ENCODE results near the gene ABCA7. TPM values are rescaled to one million over a fixed set of nuclear protein-coding genes. Genes with fewer than 3 reads are reported as not detected.

Gene ABCA7
- total and polyA plus RNA-seq, 2 of the 13 experiments (the other 11 are each of a cell fraction or from before 2014, with no cell fraction given), result 4.4 to 32.4 TPM

- no peak for TF ChIP-seq ZNF142 (CRISPR knock-in tag; IDR thresholded peaks at IDR 0.05)
- TF ChIP-seq ZSCAN20 (CRISPR knock-in tag; IDR thresholded peaks at IDR 0.05; ENCODE audit: borderline replicate concordance), result no peak
- no peak for TF ChIP-seq ZNF101 (CRISPR knock-in tag; IDR thresholded peaks at IDR 0.05; ENCODE audit: borderline replicate concordance, low read depth)
- no peak for TF ChIP-seq ZNF703 (CRISPR knock-in tag; IDR thresholded peaks at IDR 0.05; ENCODE audit: borderline replicate concordance)
- TF ChIP-seq ZNF382 (CRISPR knock-in tag; IDR thresholded peaks at IDR 0.05; ENCODE audit: borderline replicate concordance), result no peak
- TF ChIP-seq MED8 (CRISPR knock-in tag; IDR thresholded peaks at IDR 0.05; ENCODE audit: insufficient replicate concordance), result peak; percentile 55
- no peak for TF ChIP-seq ZFYVE20 (CRISPR knock-in tag; IDR thresholded peaks at IDR 0.05; ENCODE audit: borderline replicate concordance, low read depth)
- peak; percentile 93 for TF ChIP-seq TOPORS (CRISPR knock-in tag; IDR thresholded peaks at IDR 0.05)
- no peak for TF ChIP-seq ZBTB1 (CRISPR knock-in tag; IDR thresholded peaks at IDR 0.05; ENCODE audit: borderline replicate concordance)
- no peak for TF ChIP-seq LBX2 (CRISPR knock-in tag; IDR thresholded peaks at IDR 0.05; ENCODE audit: borderline replicate concordance)
- TF ChIP-seq ZNF235 (CRISPR knock-in tag; IDR thresholded peaks at IDR 0.05; ENCODE audit: borderline replicate concordance), result no peak
- no peak for TF ChIP-seq ZNF317 (CRISPR knock-in tag; IDR thresholded peaks at IDR 0.05)
- no peak for TF ChIP-seq TAF15 (IDR thresholded peaks at IDR 0.05; ENCODE audit: low read depth, low read length, poor library complexity, severe bottlenecking)
- no peak for TF ChIP-seq AFF4 (CRISPR knock-in tag; IDR thresholded peaks at IDR 0.05)
- TF ChIP-seq NONO (IDR thresholded peaks at IDR 0.05), result no peak
- TF ChIP-seq NONO (CRISPR knock-in tag; conservative IDR thresholded peaks at IDR 0.05), result peak; percentile 82
- no peak; the same call in 1 of the 2 replicates for TF ChIP-seq ZBTB43 (CRISPR knock-in tag; conservative IDR thresholded peaks at IDR 0.05)
Measured at GRCh38 chr19:1098177-1099051, 58.5 kb downstream of the ABCA7 start (continued).

All from HepG2 (cell line).